Astrocyte (in vitro differentiated cells and primary cell): ENCODE results near the gene PSEN2. TPM values are rescaled to one million over a fixed set of nuclear protein-coding genes. Genes with fewer than 3 reads are reported as not detected.

Source experiments
- DNase-seq: peaks from one replicate; pipeline ENCODE4 v3.0.0-alpha.2; 2010; ENCODE audit warnings: low read depth
- FAIRE-seq: peaks from 2 replicates; lab custom pipeline; 2011; peaks lifted over from hg19 to GRCh38; lab: Jason Lieb, UNC
- H2AFZ ChIP-seq: 2 replicates; pipeline ENCODE4 v1.6.0; 2012; ENCODE audit warnings: low read depth, low read length, inconsistent platforms
- H3K27ac ChIP-seq: 2 replicates; pipeline ENCODE4 v1.5.1; 2011; ENCODE audit warnings: low read depth, low read length, inconsistent platforms
- H3K27me3 ChIP-seq: 2 replicates; pipeline ENCODE4 v1.6.0; 2011; ENCODE audit warnings: low read length, inconsistent platforms; ENCODE audit not compliant: insufficient read depth
- H3K36me3 ChIP-seq: 2 replicates; pipeline ENCODE4 v1.5.1; 2011; ENCODE audit warnings: low read length, inconsistent platforms; ENCODE audit not compliant: insufficient read depth
- H3K4me1 ChIP-seq: 2 replicates; pipeline ENCODE4 v1.5.1; 2011; ENCODE audit warnings: low read length, inconsistent platforms; ENCODE audit not compliant: insufficient read depth
- H3K4me2 ChIP-seq: 2 replicates; pipeline ENCODE4 v1.6.0; 2012; ENCODE audit warnings: low read length, inconsistent platforms
- H3K4me3 ChIP-seq: 2 replicates; pipeline ENCODE4 v1.5.1; 2011; ENCODE audit warnings: low read depth, mild to moderate bottlenecking, low read length, inconsistent platforms; ENCODE audit not compliant: insufficient read depth
- H3K79me2 ChIP-seq: 2 replicates; pipeline ENCODE4 v1.6.0; 2012; ENCODE audit warnings: mild to moderate bottlenecking, low read length, inconsistent platforms; ENCODE audit not compliant: insufficient read depth
- H3K9ac ChIP-seq: 2 replicates; pipeline ENCODE4 v1.6.0; 2012; ENCODE audit warnings: mild to moderate bottlenecking, low read length, inconsistent platforms
- H3K9me3 ChIP-seq: 2 replicates; pipeline ENCODE4 v1.5.1; 2012; ENCODE audit warnings: low read depth, mild to moderate bottlenecking, low read length, inconsistent platforms; ENCODE audit not compliant: insufficient read depth
- H4K20me1 ChIP-seq: 2 replicates; pipeline ENCODE4 v1.6.0; 2012; ENCODE audit warnings: low read length, inconsistent platforms; ENCODE audit not compliant: insufficient read depth
- H3K27ac Mint-ChIP-seq: one replicate; pipeline ENCODE4 v1.8.0; 2021; ENCODE audit warnings: mild to moderate bottlenecking, mixed read lengths; ENCODE audit not compliant: unreplicated experiment
- H3K27me3 Mint-ChIP-seq: one replicate; pipeline ENCODE4 v1.8.0; 2021; ENCODE audit warnings: low read depth, mixed read lengths; ENCODE audit not compliant: unreplicated experiment
- H3K36me3 Mint-ChIP-seq: one replicate; pipeline ENCODE4 v1.8.0; 2021; ENCODE audit warnings: low read depth, mixed read lengths; ENCODE audit not compliant: unreplicated experiment
- H3K4me1 Mint-ChIP-seq: one replicate; pipeline ENCODE4 v1.8.0; 2021; ENCODE audit warnings: low read depth, mixed read lengths; ENCODE audit not compliant: unreplicated experiment
- H3K4me3 Mint-ChIP-seq: one replicate; pipeline ENCODE4 v1.8.0; 2021; ENCODE audit warnings: mild to moderate bottlenecking, moderate library complexity, mixed read lengths; ENCODE audit not compliant: unreplicated experiment
- H3K9me3 Mint-ChIP-seq: one replicate; pipeline ENCODE4 v1.8.0; 2021; ENCODE audit warnings: mild to moderate bottlenecking, mixed read lengths; ENCODE audit not compliant: unreplicated experiment
- CTCF ChIP-seq: IDR thresholded peaks from 2 replicates; pipeline ENCODE4 v1.5.1; 2011; ENCODE audit warnings: low read depth, mild to moderate bottlenecking, inconsistent platforms, low read length, moderate library complexity; ENCODE audit not compliant: insufficient read depth
- EZH2 ChIP-seq: IDR thresholded peaks from 2 replicates; pipeline ENCODE4 v1.6.1; 2012; ENCODE audit warnings: mild to moderate bottlenecking, low read length, inconsistent platforms; ENCODE audit not compliant: insufficient read depth
- total RNA-seq: library from RNA; stranded (reverse); gene quantifications from 2 replicates; pipeline ENCODE4 v1.2.1, GENCODE V29; 2021

The PSEN2 gene
- total RNA-seq, 1 donor from 2014 or later = 12.4 TPM

GRCh38 chr1:226934483-226935237 lies 64.2 kb downstream of the PSEN2 start:
- Histone ChIP-seq H3K4me3 (no peak overlapping the region), H3K9ac (no peak overlapping the region), H3K4me1 (peaks cover 10% of the 10 kb centered on the region), H3K36me3 (no peaks in the 10 kb centered on the region), H3K79me2 (no peaks in the 10 kb centered on the region), H2AFZ (no peak overlapping the region), H4K20me1 (no peaks in the 10 kb centered on the region), H3K27ac (no peak overlapping the region), H3K27me3 (no peaks in the 10 kb centered on the region), H3K4me2 (no peak overlapping the region), H3K9me3 (no peaks in the 10 kb centered on the region)
- Mint-ChIP-seq H3K27ac (no peak overlapping the region), H3K4me3 (no peak overlapping the region), H3K36me3 (no peaks in the 10 kb centered on the region), H3K27me3 (no peaks in the 10 kb centered on the region), H3K4me1 (peaks cover 5% of the 10 kb centered on the region), H3K9me3 (peaks cover 2% of the 10 kb centered on the region)
- FAIRE-seq = no peak
- no peak for DNase-seq
- TF ChIP-seq EZH2 = no peak
- no peak for TF ChIP-seq CTCF

- Histone ChIP-seq H3K9me3 (no peaks in the 10 kb centered on the region), H2AFZ (no peak overlapping the region), H3K4me2 (no peak overlapping the region), H3K27me3 (peaks cover 2% of the 10 kb centered on the region), H3K9ac (peak overlapping the region; percentile 82), H3K27ac (peak overlapping the region; percentile 77), H4K20me1 (no peaks in the 10 kb centered on the region), H3K79me2 (no peaks in the 10 kb centered on the region), H3K4me3 (peak overlapping the region; percentile 70), H3K4me1 (peaks cover 11% of the 10 kb centered on the region), H3K36me3 (no peaks in the 10 kb centered on the region)
- FAIRE-seq (no peak), DNase-seq (no peak)
- Mint-ChIP-seq H3K27me3 (peaks cover 4% of the 10 kb centered on the region), H3K27ac (no peak overlapping the region), H3K4me3 (peak overlapping the region; percentile 80), H3K4me1 (peaks cover 5% of the 10 kb centered on the region), H3K36me3 (peaks cover 2% of the 10 kb centered on the region), H3K9me3 (peaks cover 3% of the 10 kb centered on the region)
- no peak for TF ChIP-seq EZH2
- TF ChIP-seq CTCF = no peak
Observed at GRCh38 chr1:226937940-226938725, 67.7 kb downstream of the PSEN2 start.
